DMS153 treated with DMSO at 0.1 percent for 48 hours (cell line): Measurements from ENCODE around the gene ELFN1.
"Not testable (repeated sequence)": the region's sequence is repeated elsewhere in the genome, so short reads cannot be mapped to it uniquely, and the experiment has no call there.

ENCODE experiments used
- DNase-seq: peaks from one replicate; lab custom pipeline; 2025; ENCODE audit not compliant: unreplicated experiment; lab: John Stamatoyannopoulos, UW

Gene ELFN1

GRCh38 chr7:1752771-1753563 is 82.9 kb downstream of the ELFN1 start:
- no peak for DNase-seq

GRCh38 chr7:1753564-1753867 is 83.4 kb downstream of the ELFN1 start:
- DNase-seq = no peak

GRCh38 chr7:1754345-1754908 is 84.3 kb downstream of the ELFN1 start:
- no peak for DNase-seq

GRCh38 chr7:1755783-1756625 is 85.9 kb downstream of the ELFN1 start:
- DNase-seq = no peak

- DNase-seq = no peak
Measured at GRCh38 chr7:1757601-1758000, 87.5 kb downstream of the ELFN1 start.

GRCh38 chr7:1758028-1758858 is 88.2 kb downstream of the ELFN1 start:
- DNase-seq = peak; percentile 8

GRCh38 chr7:1758859-1759521 is 88.9 kb downstream of the ELFN1 start:
- no peak for DNase-seq

- DNase-seq = no peak
Measured at GRCh38 chr7:1761097-1761496, 91.0 kb downstream of the ELFN1 start.

GRCh38 chr7:1761774-1762173 is 91.7 kb downstream of the ELFN1 start:
- no peak for DNase-seq

- DNase-seq = no peak
Measured at GRCh38 chr7:1762238-1762945, 92.3 kb downstream of the ELFN1 start.

- no peak for DNase-seq
Measured at GRCh38 chr7:1763033-1763432, 93.0 kb downstream of the ELFN1 start.

GRCh38 chr7:1763911-1764310 is 93.8 kb downstream of the ELFN1 start:
- not testable (repeated sequence) for DNase-seq

GRCh38 chr7:1765336-1765735 is 95.3 kb downstream of the ELFN1 start:
- no peak for DNase-seq

GRCh38 chr7:1767524-1767923 is 97.4 kb downstream of the ELFN1 start:
- DNase-seq = no peak

- no peak for DNase-seq
Measured at GRCh38 chr7:1768832-1769231, 98.8 kb downstream of the ELFN1 start.

GRCh38 chr7:1769286-1770200 is 99.5 kb downstream of the ELFN1 start:
- DNase-seq = no peak

GRCh38 chr7:1770331-1770730 is 100.3 kb downstream of the ELFN1 start:
- DNase-seq = no peak

GRCh38 chr7:1775389-1775788 is 105.3 kb downstream of the ELFN1 start:
- DNase-seq = no peak

- DNase-seq = no peak
Measured at GRCh38 chr7:1777122-1777521, 107.0 kb downstream of the ELFN1 start.
